Loucy (cell line): Measurements from ENCODE around the gene ACVRL1.
A peak's percentile ranks its signal among the peaks of the same experiment; 100 is the strongest.

Source experiments
- H2AFZ ChIP-seq: fragments of 200-600 bp; sonication (generic); 2 replicates; pipeline ENCODE4 v1.6.0; 2016; ENCODE audit warnings: antibody characterized with exemption, mild to moderate bottlenecking, low read length, moderate library complexity
- H3F3A ChIP-seq: fragments of 200-600 bp; 2 replicates; pipeline ENCODE4 v1.6.0; 2016; ENCODE audit warnings: antibody characterized with exemption, low read depth, mild to moderate bottlenecking
- H3K27me3 ChIP-seq: fragments of 200-600 bp; sonication (generic); 2 replicates; pipeline ENCODE4 v1.6.1; 2014; ENCODE audit warnings: low read length, mild to moderate bottlenecking; ENCODE audit not compliant: insufficient read depth, poor library complexity, severe bottlenecking
- H3K36me3 ChIP-seq: fragments of 200-600 bp; sonication (generic); 2 replicates; pipeline ENCODE4 v1.6.1; 2016; ENCODE audit warnings: low read length; ENCODE audit not compliant: insufficient read depth
- H3K4me1 ChIP-seq: fragments of 200-600 bp; sonication (generic); 2 replicates; pipeline ENCODE4 v1.5.1; 2014; ENCODE audit warnings: low read length, mild to moderate bottlenecking; ENCODE audit not compliant: insufficient read depth, poor library complexity, severe bottlenecking
- H3K4me2 ChIP-seq: fragments of 200-600 bp; sonication (generic); 2 replicates; pipeline ENCODE4 v1.6.0; 2014; ENCODE audit warnings: antibody characterized with exemption, low read length, low read depth, mild to moderate bottlenecking; ENCODE audit not compliant: poor library complexity, severe bottlenecking
- H3K4me3 ChIP-seq: fragments of 200-600 bp; sonication (generic); 2 replicates; pipeline ENCODE4 v1.5.1; 2014; ENCODE audit warnings: low read length, mild to moderate bottlenecking, mixed read lengths; ENCODE audit not compliant: poor library complexity, severe bottlenecking
- H3K79me2 ChIP-seq: fragments of 200-600 bp; sonication (generic); 2 replicates; pipeline ENCODE4 v1.6.1; 2014; ENCODE audit warnings: low read length; ENCODE audit not compliant: insufficient read depth
- H3K9ac ChIP-seq: fragments of 200-600 bp; sonication (generic); 2 replicates; pipeline ENCODE4 v1.6.0; 2014; ENCODE audit warnings: mild to moderate bottlenecking, low read depth, low read length, moderate library complexity; ENCODE audit not compliant: poor library complexity, severe bottlenecking
- H3K9me2 ChIP-seq: fragments of 200-600 bp; sonication (generic); replicated peaks from 2 replicates; pipeline ENCODE4 v1.6.1; 2016; ENCODE audit warnings: low read depth, low read length, mixed read lengths
- H3K9me3 ChIP-seq: fragments of 200-600 bp; sonication (generic); 2 replicates; pipeline ENCODE4 v1.6.1; 2014; ENCODE audit warnings: mild to moderate bottlenecking, antibody characterized with exemption, low read length, low read depth; ENCODE audit not compliant: insufficient read depth
- H4K20me1 ChIP-seq: fragments of 200-600 bp; sonication (generic); 2 replicates; pipeline ENCODE4 v1.6.0; 2014; ENCODE audit warnings: antibody characterized with exemption, low read length, mild to moderate bottlenecking; ENCODE audit not compliant: insufficient read depth, poor library complexity, severe bottlenecking
- EZH2phosphoT487 ChIP-seq: fragments of 200-600 bp; IDR thresholded peaks from 2 replicates; pipeline ENCODE4 v1.6.1; 2018; ENCODE audit warnings: antibody characterized with exemption, mild to moderate bottlenecking, moderate library complexity, borderline replicate concordance
- TF ChIP-seq, protein P1 (sequence below): fragments of 200-600 bp; sonication (generic); conservative IDR thresholded peaks from 2 replicates; pipeline ENCODE4 v1.5.1; 2014; ENCODE audit warnings: mild to moderate bottlenecking, antibody characterized with exemption, low read length

The ACVRL1 gene

DNA sequence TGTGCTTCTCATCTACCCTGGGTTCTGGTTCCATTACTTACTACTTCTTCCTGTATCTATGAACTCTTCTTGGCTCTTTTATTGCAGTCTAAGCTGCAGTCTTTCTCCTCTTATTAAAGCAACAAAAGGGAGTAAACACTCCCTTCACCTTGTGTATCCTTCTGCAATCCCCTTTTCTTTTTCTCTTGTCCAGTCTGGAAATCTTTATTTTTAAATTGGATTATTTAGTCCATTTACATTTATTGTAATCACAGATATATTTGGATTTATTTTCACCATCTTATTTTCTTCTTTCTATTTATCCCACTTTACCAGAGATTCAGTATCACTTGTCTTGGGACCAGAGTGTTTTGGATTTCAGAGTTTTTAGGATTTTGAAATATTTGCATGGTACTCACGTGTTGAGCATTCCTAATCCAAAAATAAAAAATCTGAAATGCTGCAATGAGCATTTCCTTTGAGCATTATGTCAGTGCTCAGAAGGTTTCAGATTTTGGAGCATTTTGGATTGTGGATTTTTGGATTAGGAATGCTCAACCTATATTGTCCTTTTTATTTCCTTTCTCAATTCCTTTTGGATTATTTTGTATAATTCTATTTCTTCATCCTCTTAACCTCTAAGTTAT lies 37.4 kb downstream of the ACVRL1 start:
- Histone ChIP-seq H3K4me1 (peaks cover 40% of the 10 kb centered on the region), H3K4me2 (peak overlapping the region; percentile 42)

DNA sequence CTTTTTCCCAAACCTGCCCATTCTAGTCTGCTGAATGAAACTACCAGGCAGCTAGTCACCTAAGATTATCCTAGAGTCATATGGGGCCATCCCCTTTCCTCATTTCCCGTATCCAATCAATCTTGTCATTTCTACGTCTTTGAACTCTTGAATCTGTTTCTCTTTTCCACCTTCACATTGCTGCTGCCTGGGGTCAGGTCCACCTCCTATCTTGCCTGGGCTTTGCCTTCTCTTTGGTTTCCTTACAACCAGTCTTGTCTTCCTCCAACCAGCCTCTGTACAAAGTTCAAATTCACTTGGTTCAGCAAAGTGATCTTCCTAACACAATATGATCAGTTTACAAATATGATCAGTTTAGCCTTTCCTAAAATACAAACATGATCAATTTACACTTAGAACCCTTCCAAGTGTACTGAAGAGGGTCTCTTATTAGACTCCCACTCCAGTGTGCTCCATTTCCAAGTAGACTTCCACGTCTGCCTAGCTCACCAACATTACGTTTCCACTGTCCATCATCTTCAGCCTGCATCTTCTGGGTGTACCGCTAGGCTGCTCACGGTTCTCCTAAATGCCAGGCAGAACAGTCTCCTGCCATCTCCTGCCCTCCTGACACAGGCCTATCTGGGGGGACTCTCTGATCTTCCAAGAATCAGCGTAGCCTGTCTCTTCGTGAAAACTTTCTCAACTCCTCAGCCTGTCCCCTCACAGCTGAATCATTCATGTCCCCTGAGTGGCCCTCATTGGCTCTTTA lies 40.1 kb downstream of the ACVRL1 start:
- Histone ChIP-seq H3K4me3 (no peak overlapping the region), H3K79me2 (peaks cover 12% of the 10 kb centered on the region), H3K9me3 (peaks cover 8% of the 10 kb centered on the region), H3K9me2 (no peaks in the 10 kb centered on the region), H2AFZ (no peak overlapping the region), H3K4me2 (no peak overlapping the region), H3K36me3 (no peaks in the 10 kb centered on the region), H3K27me3 (peaks cover 5% of the 10 kb centered on the region), H3K4me1 (peaks cover 39% of the 10 kb centered on the region), H4K20me1 (no peaks in the 10 kb centered on the region), H3K9ac (no peak overlapping the region), H3F3A (no peaks in the 10 kb centered on the region)
- TF ChIP-seq, protein P1, sequence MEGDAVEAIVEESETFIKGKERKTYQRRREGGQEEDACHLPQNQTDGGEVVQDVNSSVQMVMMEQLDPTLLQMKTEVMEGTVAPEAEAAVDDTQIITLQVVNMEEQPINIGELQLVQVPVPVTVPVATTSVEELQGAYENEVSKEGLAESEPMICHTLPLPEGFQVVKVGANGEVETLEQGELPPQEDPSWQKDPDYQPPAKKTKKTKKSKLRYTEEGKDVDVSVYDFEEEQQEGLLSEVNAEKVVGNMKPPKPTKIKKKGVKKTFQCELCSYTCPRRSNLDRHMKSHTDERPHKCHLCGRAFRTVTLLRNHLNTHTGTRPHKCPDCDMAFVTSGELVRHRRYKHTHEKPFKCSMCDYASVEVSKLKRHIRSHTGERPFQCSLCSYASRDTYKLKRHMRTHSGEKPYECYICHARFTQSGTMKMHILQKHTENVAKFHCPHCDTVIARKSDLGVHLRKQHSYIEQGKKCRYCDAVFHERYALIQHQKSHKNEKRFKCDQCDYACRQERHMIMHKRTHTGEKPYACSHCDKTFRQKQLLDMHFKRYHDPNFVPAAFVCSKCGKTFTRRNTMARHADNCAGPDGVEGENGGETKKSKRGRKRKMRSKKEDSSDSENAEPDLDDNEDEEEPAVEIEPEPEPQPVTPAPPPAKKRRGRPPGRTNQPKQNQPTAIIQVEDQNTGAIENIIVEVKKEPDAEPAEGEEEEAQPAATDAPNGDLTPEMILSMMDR, result no peak
- TF ChIP-seq EZH2phosphoT487, result no peak

More for the DNA sequence above, 37.4 kb downstream of the ACVRL1 start:
- no peaks in the 10 kb centered on the region for H3F3A ChIP-seq
- H3K4me3 ChIP-seq, result peak overlapping the region; percentile 26
- H3K9me2 ChIP-seq, result no peaks in the 10 kb centered on the region
- no peak overlapping the region for H2AFZ ChIP-seq
- no peaks in the 10 kb centered on the region for H3K79me2 ChIP-seq
- H3K9ac ChIP-seq, result no peak overlapping the region
- H4K20me1 ChIP-seq, result no peaks in the 10 kb centered on the region
- no peaks in the 10 kb centered on the region for H3K36me3 ChIP-seq
- H3K27me3 ChIP-seq, result no peaks in the 10 kb centered on the region
- TF ChIP-seq, protein P1, result no peak
- no peak for TF ChIP-seq EZH2phosphoT487
- H3K9me3 ChIP-seq, result peaks cover 8% of the 10 kb centered on the region

DNA sequence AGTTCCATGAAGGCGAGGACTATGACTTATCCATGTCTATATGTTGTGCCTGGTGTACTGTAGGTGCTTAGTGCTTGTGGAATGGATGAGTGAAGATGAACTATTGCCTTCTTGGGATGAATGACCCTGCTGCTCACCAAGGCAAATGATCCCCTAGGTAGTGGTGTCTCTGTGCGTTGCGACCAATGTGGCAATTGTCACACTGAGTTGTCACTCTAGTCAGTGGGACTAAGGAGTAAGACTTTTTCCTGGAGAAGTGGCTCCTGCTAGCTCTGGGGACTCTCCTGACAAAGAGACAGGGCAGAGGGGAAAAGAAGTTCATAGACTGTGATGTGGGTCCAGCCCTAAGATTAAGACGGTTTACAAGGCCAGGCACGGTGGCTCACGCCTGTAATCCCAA lies 40.8 kb downstream of the ACVRL1 start:
- Histone ChIP-seq H3K36me3 (no peaks in the 10 kb centered on the region), H3F3A (no peaks in the 10 kb centered on the region), H3K79me2 (peaks cover 18% of the 10 kb centered on the region), H3K9me2 (no peaks in the 10 kb centered on the region), H3K4me2 (no peak overlapping the region), H2AFZ (no peak overlapping the region), H3K9me3 (peaks cover 8% of the 10 kb centered on the region), H3K4me3 (no peak overlapping the region), H3K9ac (no peak overlapping the region), H3K4me1 (peaks cover 38% of the 10 kb centered on the region), H4K20me1 (no peaks in the 10 kb centered on the region), H3K27me3 (peaks cover 5% of the 10 kb centered on the region)
- TF ChIP-seq EZH2phosphoT487, result no peak
- TF ChIP-seq, protein P1, result no peak
